ENCODE measurements around the gene SPHK1.

- TF ChIP-seq CTCF (IDR thresholded peaks at IDR 0.05) (no peak), POLR2A (IDR thresholded peaks at IDR 0.05) (no peak), POLR2AphosphoS5 (IDR thresholded peaks at IDR 0.05) (no peak)
Measured at GRCh38 chr17:76407509-76407908, 23.1 kb downstream of the SPHK1 start.
